NCI-H1092 treated with DMSO at 0.1 percent for 48 hours (cell line): ENCODE data around the gene BCL7A.
A peak's percentile ranks its signal among the peaks of the same experiment; 100 is the strongest.
"Not testable (repeated sequence)": the region's sequence is repeated elsewhere in the genome, so short reads cannot be mapped to it uniquely, and the experiment has no call there.

ENCODE experiments used
- DNase-seq: peaks from one replicate; lab custom pipeline; 2025; lab: John Stamatoyannopoulos, UW

The BCL7A gene

DNA sequence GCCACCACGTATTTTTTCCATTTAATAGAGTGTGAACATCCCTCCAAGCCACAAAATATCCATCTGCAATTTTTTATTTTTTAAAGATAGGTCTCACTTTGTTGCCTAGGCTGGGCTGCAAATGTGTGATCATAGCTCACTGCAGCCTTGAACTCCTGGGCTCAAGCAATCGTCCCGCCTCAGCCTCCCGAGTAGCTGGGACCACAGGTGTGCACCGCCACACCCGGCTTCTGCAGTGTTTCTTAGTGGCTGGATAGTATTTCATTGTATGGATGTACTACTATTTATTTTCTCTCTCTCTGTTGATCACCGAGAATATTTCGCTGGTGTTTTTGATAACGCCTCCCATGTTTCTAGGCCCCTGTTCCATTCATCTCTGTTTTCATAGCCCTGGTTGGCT is 74.3 kb downstream of the BCL7A start:
- DNase-seq, result no peak

DNA sequence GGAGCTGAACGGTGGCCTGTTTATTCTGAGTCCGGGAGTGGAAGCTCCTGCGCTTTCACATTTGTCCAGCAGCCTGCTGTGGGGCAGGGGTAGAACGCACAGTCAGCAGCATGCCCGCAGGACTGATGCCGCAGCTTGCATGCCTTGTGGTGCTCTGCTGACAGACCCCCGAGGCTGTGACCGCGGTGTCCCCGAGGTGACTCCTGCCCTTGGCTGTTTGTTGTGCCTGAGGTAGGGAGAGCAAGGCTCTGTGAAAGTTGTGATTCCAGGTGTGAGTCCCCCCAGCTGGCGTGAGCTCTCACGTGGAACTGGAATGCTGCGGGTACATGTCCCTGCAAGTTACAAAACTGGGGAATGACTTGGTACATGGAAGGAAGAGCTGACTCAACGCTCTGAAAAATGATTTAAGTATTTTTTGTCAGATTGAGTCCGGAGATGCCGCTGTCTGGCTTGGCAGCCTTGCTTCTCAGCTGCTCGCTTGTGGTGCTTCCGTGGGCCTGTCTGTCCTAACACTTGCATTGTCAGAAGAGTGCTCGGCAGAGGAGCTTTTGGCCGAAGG is 75.0 kb downstream of the BCL7A start:
- no peak for DNase-seq

DNA sequence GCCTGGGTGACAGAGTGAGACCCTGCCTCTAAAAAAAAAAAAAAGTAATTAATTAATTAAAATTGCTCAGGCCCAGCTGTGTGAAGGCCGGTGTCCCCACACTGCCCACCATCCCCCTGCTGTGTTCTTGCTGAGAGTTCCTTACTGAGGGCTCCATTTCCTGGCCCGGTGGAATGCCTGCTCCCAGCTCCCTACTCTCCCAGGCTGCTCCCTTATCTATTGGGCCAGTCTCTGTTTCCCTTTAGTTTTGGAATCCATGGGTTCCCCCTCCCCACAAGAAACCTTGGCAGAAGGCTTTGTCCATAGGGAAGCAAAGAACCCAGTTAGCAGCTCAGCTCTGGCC is 75.9 kb downstream of the BCL7A start:
- DNase-seq, result no peak

DNA sequence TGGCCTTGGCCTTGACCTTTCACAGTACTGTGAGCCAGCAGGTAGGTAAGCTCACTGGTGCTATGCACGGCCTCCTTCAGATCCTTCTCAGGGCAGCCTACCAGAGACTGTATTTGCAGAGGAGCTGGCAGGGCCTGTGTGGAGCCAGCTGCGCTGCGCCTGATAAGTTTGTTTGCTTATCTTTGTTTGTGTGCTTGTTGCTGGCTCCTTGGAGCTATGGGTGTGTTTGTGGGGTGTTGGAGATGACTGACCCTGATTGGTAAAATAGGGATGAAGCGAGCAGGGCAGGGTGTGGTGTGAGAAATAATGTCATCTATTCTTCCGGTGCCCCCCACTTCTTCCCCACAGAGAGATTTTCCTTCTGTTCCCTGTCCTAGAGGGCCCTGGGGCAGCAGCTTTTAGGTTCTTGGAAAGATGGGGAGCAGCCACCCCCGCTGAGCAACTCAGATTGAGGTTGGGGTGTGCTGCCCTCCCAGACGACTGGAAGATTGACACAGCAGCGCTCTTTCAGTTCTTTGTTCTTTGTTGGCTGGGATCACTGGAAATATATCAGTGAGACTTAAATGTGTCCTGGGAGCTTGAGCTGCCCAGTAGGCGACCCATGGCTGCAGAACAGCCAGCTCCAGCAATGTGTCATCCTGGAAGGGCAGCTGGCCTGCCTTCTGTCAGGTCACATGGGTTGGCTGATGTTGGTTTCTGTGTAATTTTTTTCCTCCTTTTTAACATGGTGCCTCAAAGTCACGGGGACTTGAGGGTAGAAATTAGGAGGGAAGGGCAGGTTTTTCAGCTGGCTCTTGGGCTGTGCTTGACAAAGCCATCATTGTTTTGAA is 76.5 kb downstream of the BCL7A start:
- DNase-seq, result peak; percentile 53

DNA sequence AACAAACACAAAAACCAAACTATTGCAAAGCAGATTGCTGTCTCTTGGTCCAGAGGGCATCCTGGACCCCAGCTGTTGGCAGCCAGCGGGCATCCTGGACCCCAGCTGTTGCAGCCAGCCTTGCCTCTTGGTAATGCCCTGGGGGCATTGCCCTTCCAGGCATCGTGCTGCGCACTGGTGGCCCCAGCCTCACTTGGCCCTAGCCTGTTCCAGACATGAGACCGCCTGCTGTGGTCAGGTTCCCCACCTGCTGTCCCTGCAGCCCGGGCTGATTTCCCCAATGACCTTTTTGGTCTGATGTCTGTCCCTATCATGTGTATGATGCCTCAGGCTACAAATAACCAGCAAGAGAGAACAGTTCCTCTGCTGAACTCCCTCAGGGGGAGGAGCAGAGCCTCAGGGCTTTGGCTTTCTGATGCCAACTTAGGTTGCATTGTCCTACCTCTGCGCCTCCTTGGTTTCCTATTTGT is 77.6 kb downstream of the BCL7A start:
- DNase-seq, result no peak

DNA sequence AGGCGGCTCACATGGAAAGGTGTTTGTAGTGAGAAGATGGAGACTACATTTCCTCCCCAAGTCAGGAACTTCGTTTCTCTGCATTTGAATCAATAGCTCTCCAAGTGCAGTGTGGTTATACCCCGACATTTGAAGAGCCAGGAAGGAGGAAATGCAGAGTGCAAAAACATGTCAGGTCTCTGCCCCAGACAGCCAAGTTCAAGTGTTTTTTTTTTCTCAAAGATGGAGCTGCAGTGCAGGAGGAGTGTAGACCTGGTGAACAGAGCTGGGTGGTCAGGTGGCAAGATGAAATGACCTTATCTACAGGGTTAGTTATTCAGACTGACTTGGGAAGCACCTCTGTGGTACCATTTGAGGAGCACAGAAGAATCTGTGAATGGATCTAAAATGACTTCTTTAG is 78.2 kb downstream of the BCL7A start:
- DNase-seq, result no peak

DNA sequence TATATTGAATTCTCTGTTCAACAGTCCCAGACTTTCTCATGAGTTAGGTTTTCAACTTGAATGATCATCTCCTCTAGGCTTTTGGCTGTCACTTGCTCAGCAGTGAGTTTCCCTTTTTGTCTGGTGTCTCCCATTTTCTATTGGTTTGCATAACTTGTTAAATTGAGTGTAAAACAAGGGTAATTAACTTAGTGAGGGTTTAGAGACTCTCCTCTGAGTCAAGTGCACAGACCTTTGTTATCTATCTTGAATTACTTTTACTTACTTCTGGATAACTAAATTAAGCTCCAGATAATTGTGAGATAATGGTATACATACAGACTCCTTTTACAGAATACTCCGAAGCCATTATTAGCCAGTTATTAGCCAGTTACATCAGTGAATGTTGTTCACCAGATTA is 78.9 kb downstream of the BCL7A start:
- DNase-seq, result no peak

DNA sequence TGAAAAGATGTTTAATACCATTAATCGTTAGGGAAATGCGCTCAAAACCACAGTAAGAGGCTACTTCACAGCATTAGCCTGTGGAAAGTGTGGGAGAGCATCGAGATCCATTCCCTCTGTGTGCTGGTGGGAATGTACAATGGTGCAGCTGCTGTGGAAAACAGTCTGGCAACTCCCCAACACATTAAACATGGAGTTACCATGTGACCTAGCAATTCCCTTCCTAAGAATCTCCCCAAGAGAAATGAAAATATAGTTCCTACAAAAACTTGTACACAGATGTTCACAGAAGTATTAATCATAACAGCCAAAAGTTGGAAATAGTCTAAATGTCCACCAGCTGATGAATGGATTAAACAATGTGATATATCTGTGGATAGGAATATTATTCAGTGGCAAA is 80.6 kb downstream of the BCL7A start:
- DNase-seq, result no peak

DNA sequence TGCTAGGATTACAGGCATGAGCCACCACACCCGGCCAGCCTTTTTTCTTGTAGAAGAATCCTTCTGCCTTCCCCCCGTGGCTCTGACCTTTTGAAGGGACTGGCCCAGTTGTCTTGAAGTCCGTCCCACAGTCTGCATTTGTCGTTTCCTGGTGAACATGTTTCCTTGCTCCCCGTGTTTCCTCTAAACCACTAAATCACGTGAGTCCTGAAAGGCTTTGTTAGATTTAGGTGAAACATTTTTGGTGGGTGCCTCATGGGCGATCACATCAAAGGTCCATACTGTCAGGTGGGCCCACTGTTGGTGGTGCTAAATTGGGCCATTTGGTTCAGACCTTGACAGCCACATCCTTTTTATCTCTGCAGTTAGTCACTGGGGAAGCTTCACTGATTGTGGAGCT is 83.2 kb downstream of the BCL7A start:
- no peak for DNase-seq

DNA sequence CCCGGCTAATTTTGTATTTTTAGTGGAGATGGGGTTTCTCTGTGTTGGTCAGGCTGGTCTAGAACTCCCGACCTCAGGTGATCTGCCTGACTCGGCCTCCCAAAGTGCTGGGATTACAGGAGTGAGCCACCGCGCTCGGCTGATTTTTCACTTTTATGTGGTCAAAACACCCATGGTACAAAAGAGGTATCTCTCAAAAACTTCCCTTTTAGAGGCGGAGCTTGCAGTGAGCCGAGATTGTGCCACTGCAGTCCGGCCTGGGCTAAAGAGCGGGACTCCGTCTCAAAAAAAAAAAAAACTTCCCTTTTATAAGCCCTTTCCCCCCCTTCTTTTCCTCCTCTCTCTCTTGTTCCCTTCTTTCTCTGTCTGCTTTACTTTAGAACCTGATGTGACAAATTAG is 83.8 kb downstream of the BCL7A start:
- not testable (repeated sequence) for DNase-seq

DNA sequence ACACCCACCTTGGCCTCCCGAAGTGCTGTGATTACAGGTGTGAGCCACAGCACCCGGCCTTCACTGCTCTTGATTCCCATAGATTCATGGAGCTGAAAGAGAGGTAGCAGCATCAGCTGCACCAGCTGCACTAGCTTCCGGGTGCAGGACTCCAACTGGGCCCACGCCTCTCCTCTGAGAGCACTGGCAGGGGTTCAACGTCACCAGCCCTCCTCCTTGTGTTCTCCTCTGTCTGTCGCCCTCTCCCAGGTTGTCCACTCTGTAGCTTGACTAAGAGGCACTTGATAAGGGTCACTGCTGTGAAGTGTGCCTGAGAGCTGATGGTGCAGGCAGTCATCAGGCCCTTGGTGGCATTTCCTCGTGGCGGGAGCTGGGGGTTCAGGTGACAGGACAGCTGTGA is 85.2 kb downstream of the BCL7A start:
- peak; percentile 65 for DNase-seq

DNA sequence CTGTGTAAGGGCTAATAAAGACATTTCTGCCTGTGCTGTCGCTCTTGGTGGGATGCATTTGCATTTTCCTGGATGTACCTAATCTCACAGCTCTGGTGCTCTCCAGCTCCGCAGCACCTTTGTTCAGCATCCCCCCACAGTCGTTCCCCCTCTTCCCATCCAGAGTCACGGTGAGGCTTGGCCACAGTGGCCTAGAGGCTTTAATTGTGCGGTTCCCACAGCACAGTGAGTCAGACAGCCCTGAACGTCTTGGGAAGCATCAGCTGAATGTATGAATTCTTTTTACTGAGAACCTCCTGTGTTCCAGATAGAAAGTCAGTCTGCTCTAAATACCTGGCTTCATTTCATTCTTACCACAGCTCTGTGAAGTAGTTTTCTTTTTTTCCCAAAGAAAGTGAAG is 85.6 kb downstream of the BCL7A start:
- no peak for DNase-seq

DNA sequence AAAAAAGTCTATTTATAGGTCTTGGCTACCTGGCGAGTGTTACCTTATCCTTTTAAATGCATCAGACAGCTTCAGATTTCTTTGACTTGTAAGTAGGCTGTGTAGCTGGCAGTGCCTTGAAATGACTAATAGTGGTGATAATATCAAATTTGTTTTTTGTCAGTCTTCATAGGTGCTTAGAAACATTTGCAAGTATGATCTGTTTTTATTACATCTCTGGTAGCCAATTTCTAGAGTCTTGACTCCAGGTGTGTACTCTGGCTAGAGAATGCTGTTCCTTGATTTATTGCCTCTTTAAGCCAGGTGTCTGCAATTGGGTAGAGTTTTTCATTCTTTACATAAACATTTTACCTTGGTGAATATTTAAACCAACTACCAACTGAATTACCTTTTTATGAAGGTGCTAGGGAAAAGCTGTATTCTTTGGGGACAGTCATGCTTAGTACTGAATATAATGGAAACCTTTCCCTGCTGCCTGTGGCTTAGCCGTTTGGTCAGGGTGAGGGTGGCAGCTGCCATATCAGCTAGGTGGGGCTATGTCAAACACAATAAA is 89.5 kb downstream of the BCL7A start:
- peak; percentile 59 for DNase-seq
